Stimulated activated CD8-positive, alpha-beta memory T cell treated with anti-CD3 and anti-CD28 coated beads, Interleukin-15, amount 100 ng/mL, for 24 hours (primary cell): ENCODE measurements around the gene ITSN1.

Experiments used
- DNase-seq: peaks from one replicate; pipeline ENCODE4 v3.0.0-alpha.2; 2020; ENCODE audit warnings: low read depth

ITSN1 gene

DNA sequence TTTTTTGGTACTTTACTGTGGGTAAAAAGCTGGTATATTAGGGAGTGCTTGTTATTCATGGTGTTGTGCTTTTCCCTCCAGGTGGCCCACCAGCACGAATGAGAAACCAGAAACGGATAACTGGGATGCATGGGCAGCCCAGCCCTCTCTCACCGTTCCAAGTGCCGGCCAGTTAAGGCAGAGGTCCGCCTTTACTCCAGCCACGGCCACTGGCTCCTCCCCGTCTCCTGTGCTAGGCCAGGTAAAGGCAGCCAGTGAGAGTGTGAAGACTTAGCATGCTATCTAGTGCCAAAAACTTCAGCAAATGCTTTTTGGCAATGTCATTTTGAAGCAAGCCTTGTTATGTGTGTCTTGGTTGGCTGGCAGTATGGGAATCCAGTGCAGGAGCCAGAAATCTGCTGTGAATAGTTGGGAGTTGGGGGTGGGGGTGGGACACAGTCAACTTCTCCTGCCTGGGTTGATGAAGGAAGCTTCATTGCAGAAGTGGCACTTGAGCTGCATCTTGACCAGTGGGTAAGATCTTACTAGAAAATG is 171.6 kb downstream of the ITSN1 start:
- no peak for DNase-seq

GRCh38 chr21:33815143-33815707 is 172.9 kb downstream of the ITSN1 start:
- no peak for DNase-seq

DNA sequence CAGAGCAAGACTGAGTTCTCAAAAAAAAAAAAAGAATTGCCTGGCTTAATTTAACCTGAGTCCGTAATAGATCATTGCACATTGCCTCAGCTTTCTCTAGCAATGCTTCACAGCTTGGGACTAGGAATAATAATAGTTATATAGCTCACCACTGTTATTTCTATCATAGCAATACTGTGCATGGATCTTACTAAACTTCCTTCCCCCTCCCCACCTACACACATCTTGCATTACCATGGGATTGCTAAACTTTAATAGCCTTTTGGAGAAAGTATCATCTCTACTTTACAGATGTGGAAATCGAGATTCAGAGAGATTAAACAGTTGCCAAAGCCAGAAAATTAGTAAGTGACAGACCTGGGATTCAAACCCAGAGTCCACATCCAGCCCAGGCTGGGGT is 173.9 kb downstream of the ITSN1 start:
- DNase-seq, result no peak

GRCh38 chr21:33817138-33817537 is 174.8 kb downstream of the ITSN1 start:
- DNase-seq, result no peak

DNA sequence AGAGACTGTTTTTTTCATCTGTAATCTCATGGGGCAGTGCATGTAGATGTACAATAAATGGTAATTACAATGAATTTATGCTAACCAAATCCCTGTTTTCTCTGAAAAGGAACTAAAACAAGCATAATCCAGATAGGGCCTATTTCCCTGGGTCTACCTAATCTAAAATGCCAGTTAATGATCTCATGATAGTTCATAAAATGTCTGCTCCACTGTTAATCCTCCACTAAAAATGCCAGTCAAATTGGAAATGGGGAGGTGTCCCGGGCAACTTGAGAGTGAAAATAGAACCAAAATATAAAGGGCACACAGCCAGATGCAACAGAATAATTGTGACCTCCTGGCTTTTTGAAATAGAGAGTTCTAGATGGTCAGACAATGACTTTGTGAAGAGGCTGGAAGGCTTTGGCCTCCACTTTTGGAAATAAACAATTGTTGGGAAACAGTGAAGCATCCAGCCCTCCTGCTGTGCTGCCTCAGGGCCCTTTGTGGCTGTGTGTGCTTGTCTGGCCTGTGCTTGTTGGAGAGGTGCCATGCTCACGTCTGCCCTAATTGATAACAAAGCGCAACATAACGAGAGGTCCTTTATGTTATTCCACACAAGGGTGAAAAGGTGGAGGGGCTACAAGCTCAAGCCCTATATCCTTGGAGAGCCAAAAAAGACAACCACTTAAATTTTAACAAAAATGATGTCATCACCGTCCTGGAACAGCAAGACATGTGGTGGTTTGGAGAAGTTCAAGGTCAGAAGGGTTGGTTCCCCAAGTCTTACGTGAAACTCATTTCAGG is 175.6 kb downstream of the ITSN1 start:
- no peak for DNase-seq

DNA sequence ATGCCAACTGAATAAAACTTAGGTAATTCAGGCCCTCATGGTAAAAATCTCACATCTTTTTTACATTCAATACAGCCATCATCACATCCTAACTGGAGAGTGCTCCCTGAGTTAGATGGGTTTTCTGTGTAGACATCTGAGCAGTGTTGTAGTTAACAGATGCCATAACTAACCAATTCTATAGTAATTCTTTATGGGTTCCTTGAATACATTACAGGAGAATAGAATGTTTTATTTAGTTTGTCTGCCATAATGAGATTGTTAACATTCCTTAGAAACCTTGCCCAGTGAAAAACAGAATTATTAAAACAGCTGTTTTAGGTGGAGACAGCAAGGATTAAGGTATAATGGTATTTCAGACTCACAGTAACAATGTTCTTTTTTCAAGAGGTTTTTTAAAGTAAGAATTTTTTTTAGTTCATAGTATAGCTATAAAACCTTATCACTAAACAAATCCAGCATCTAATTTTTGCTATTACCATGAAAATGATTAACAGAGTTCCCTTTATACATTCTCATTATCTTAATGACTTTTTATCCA is 178.0 kb downstream of the ITSN1 start:
- no peak for DNase-seq

- DNase-seq, result no peak
Observed at GRCh38 chr21:33820798-33821197, 178.5 kb downstream of the ITSN1 start.

DNA sequence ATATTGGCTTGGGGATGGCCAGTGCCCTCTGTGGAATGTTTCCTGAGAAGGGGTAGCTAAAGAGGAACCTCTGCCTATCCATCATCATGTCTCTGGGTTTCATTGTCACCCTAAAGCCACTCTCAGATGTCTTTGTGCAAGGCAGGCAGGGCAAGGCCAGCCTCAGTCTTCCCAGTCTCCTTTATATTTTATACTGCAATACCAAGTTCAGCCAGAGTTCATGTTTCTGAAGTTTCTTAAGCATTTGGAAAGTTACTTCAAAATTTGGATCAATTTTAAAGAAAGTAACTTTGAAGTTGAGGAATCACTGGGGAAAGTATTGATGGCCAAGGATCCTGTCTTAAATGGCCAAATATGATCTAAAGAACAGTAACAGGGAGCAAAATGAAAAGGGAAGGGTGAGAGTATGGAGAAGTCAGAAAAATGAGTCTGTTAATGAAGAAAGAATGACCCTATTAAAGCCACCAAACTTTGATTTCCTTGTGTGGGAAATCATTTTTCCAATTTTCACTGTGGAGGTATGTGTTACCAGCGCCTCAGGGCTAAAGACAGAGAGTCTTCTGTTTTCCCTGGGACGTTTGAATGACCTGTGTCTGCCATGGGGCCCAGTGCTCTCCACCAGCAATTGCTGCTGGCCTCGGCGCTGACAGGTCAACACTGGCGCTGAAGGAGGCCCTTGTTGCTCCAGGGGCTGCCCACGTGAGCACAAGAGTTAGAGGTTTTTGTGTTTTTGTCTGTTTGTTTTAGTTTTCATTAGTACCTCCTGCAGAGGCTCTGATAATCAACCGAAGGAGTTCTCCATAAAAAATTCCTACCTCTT is 179.4 kb downstream of the ITSN1 start:
- DNase-seq, result no peak

DNA sequence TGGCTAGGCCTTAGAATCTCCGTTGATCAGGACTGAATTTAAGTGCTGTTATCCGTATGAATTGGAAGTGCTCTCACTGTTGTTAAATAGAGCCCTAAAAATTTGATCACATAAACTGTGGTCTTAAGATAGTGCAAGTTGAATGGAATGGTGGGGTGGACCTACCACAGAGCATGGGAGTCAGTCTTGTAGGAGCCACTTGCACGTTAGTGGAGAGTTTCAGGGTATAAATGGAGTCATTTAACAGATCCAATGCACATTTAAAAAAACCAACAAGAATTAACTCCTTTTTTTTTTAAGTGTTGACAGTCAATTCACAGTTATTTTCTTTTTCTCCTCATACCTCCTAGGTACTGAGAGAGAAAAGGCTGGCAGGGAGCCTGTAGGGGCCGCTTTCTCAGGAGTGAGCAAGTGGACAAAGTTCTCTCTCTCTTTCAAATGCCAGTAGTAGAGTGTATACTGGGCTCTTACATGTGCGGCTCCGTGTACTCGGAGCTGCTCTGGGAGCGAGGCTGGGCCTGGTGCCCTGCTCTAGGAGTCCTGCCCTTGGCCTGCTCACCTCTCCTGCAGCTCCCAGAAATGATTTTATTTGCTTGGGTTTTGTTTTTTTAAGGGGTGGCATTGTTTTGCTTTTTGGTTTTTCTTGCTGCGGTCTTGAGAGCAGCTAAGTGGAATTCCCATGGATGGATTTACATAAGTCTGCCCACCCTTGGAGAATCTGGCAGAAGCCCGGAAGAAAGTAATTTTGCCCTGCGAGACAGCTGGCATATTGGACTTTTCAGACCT is 182.0 kb downstream of the ITSN1 start:
- no peak for DNase-seq

GRCh38 chr21:33825419-33825818 is 183.1 kb downstream of the ITSN1 start:
- DNase-seq, result no peak

DNA sequence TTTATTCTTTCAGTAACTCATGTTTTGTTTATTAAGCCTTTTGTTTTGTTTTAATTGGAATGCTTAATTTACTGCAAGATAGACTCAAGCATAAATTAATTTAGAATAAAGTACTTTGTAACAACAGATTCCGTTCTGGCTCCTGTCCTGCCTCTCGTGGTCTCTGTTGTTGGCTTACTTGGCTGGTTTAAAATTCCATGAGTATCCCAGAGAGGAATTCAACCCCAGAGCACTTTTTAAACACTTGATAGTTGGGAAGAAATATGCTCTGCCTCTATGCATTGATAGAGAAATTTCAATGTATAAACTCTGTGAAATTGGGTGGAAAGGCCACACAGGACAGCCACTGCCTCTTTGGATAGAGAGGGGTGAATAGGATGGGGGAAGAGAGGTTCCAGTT is 183.6 kb downstream of the ITSN1 start:
- DNase-seq, result no peak

- DNase-seq, result no peak
Observed at GRCh38 chr21:33828083-33828482, 185.8 kb downstream of the ITSN1 start.

GRCh38 chr21:33828577-33828976 is 186.3 kb downstream of the ITSN1 start:
- DNase-seq, result no peak

GRCh38 chr21:33829844-33830243 is 187.5 kb downstream of the ITSN1 start:
- DNase-seq, result no peak

DNA sequence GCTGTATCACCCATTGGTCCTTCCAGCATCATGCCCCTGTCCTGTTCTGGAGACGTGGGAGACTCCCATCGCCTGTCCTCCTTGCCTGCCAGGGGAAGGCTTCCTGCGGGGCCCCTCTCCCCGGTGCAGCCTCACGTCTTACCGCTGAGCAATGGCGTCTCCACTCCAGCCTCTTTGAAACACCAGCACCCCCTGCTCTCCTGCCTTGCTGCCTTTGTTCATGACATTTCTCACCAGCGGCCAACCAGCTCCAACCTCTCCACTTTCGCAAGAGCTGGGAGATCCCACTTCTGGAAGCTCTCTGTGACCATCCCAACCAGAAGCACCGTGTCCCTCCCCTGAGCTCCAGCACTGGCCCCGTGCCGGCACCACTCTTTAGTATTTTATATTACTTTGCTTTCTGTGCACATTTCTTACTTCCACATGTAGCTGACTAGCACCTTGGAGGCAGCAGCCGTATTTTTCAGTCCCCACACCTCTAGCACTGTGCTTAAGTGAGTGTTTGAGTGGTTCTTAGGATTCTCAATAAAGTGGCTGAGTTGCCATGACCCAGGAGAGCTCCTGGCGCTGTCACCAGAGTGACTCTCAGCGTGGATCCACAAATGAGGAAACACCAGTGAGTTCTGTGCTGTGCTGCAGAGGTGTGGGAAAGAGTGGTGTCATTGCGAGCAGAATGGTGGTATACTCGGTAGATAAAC is 189.8 kb downstream of the ITSN1 start:
- no peak for DNase-seq

GRCh38 chr21:33834801-33835500 is 192.7 kb downstream of the ITSN1 start:
- DNase-seq, result no peak

- DNase-seq, result no peak
Observed at GRCh38 chr21:33835920-33836319, 193.6 kb downstream of the ITSN1 start.

DNA sequence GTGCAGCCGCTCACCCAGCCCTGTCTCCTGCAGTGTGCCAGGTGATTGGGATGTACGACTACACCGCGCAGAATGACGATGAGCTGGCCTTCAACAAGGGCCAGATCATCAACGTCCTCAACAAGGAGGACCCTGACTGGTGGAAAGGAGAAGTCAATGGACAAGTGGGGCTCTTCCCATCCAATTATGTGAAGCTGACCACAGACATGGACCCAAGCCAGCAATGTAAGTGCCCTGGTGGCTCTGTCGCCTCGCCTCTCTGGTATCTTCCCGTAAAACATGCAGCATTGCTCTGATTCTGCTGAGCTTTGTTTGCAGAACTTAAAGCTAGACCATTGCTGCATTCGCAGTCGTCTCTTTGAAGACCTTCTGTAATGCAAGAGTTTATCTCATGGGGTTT is 194.1 kb downstream of the ITSN1 start:
- no peak for DNase-seq

GRCh38 chr21:33839167-33839716 is 196.9 kb downstream of the ITSN1 start:
- no peak for DNase-seq

DNA sequence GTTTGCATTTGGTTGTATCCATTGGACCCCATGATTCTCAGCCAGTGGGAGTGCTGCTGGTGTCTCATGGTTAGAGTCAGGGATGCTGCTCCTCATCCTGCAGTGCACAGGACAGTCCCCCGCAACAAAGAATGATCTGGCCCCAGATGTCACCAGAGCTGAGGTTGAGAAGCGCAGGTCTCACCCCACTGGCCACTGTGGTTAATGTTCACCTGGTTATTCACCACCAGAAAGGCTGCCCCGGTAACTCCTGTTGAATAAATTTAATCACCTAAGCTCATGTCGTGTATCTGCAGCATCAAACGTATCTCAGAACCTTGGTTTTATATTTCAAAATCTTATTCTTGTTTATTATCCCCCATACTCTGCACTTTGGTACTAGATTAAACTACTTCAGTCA is 197.5 kb downstream of the ITSN1 start:
- DNase-seq, result no peak
